GM21360 (cell line): ENCODE measurements around the gene SLC19A1.

Experiments
- ATAC-seq: cut with Tn5 transposase; IDR thresholded peaks from one replicate; pipeline ENCODE4 v1.9.1; 2021; ENCODE audit warnings: mild to moderate bottlenecking, moderate library complexity; ENCODE audit not compliant: unreplicated experiment

The SLC19A1 gene

GRCh38 chr21:45545691-45546531 is 3.7 kb upstream of the SLC19A1 start:
- ATAC-seq = no peak

GRCh38 chr21:45545236-45545570 is 3.0 kb upstream of the SLC19A1 start:
- no peak for ATAC-seq

GRCh38 chr21:45544449-45545235 is 2.4 kb upstream of the SLC19A1 start:
- no peak for ATAC-seq

- ATAC-seq = no peak
Measured at GRCh38 chr21:45543710-45544448, 1.6 kb upstream of the SLC19A1 start.

- ATAC-seq = no peak
Measured at GRCh38 chr21:45543371-45543709, 1.1 kb upstream of the SLC19A1 start.

- ATAC-seq = no peak
Measured at GRCh38 chr21:45542667-45543370, 579 bp upstream of the SLC19A1 start.

GRCh38 chr21:45541221-45542039 is 810 bp downstream of the SLC19A1 start:
- no peak for ATAC-seq

- no peak for ATAC-seq
Measured at GRCh38 chr21:45540601-45540970, 1.7 kb downstream of the SLC19A1 start.

GRCh38 chr21:45539796-45540600 is 2.2 kb downstream of the SLC19A1 start:
- no peak for ATAC-seq

GRCh38 chr21:45539046-45539795 is 3.0 kb downstream of the SLC19A1 start:
- ATAC-seq = no peak

- ATAC-seq = no peak
Measured at GRCh38 chr21:45538381-45539045, 3.7 kb downstream of the SLC19A1 start.

GRCh38 chr21:45537746-45538291 is 4.4 kb downstream of the SLC19A1 start:
- no peak for ATAC-seq

GRCh38 chr21:45537111-45537745 is 5.0 kb downstream of the SLC19A1 start:
- ATAC-seq = no peak

- ATAC-seq = no peak
Measured at GRCh38 chr21:45536301-45537081, 5.7 kb downstream of the SLC19A1 start.

- no peak for ATAC-seq
Measured at GRCh38 chr21:45535341-45536081, 6.7 kb downstream of the SLC19A1 start.
